Brain microvascular endothelial cell (primary cell): ENCODE data around the gene UCN2.

Experiments
- DNase-seq: peaks from one replicate; pipeline ENCODE4 v3.0.0-alpha.2; 2020
- H3K27ac ChIP-seq: fragments of 250-450 bp; sonication (Bioruptor Pico); 2 replicates; pipeline ENCODE4 v1.5.1; 2020; ENCODE audit warnings: mild to moderate bottlenecking, moderate library complexity
- H3K27me3 ChIP-seq: fragments of 250-450 bp; sonication (Bioruptor Pico); replicated peaks from 2 replicates; pipeline ENCODE4 v1.5.1; 2020; ENCODE audit warnings: mild to moderate bottlenecking
- H3K36me3 ChIP-seq: fragments of 250-450 bp; sonication (Bioruptor Pico); replicated peaks from 2 replicates; pipeline ENCODE4 v1.5.1; 2020; ENCODE audit warnings: mild to moderate bottlenecking
- H3K4me3 ChIP-seq: 2 replicates; pipeline ENCODE4 v1.5.1; 2011; ENCODE audit warnings: low read depth, mild to moderate bottlenecking, control low read depth, low read length, moderate library complexity
- in situ Hi-C: cut with HindIII; loops from 2 replicates; pipeline ENCODE4 v1.10.0; 2017; ENCODE audit warnings: low sequenced_read_pairs, low pct_ligation_motif_present
- TF ChIP-seq, protein P1 (sequence below): IDR thresholded peaks from 2 replicates; pipeline ENCODE4 v1.5.1; 2011; ENCODE audit warnings: low read depth, mild to moderate bottlenecking, moderate library complexity, low read length, control low read depth, inconsistent platforms; ENCODE audit errors: missing control alignments

Gene UCN2

DNA sequence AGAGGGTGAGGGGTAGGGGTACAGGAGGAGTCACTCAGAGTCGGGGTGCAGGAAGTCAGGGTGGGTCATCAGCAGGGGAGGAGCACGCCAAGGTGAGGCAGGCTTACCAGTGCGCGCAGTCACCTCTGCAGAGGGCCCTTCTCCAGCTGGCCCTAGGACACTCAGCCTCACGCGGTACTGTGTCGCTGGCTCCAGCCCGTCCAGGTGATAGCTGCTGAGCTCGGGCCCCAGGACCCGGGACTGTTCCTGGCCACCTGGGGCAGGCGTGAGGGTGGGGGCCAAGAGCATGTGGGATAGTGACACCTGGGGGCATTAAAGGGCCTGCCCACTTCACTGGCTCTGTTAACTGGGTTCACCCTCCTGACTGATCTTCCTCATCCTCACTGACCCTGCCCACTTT, 24.1 kb upstream of the UCN2 start:
- in situ Hi-C loops, result no loop called here
- H3K27me3 ChIP-seq, result no peaks in the 10 kb centered on the region

DNA sequence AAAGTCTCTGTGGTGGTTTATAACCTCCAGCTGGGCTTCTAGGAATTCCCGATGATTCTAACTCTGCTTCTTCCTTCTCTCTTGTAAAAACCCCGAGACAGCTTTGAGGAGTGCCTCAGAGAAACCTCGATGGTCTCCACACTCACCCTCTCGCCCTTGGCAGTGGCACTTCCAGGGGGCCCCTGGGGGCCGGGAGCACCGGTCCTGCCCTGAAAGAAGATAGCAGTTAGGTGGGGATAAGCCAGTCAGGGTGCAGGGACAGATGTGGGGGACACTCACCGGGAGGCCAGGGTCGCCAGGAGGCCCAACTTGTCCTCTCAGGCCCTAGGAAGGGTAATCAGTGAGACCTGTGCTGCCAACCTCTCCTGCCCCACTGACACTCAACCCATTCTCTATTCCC, 21.8 kb upstream of the UCN2 start:
- no peak overlapping the region for H3K27ac ChIP-seq
- in situ Hi-C loops, result no loop called here
- DNase-seq, result no peak
- TF ChIP-seq, protein P1, sequence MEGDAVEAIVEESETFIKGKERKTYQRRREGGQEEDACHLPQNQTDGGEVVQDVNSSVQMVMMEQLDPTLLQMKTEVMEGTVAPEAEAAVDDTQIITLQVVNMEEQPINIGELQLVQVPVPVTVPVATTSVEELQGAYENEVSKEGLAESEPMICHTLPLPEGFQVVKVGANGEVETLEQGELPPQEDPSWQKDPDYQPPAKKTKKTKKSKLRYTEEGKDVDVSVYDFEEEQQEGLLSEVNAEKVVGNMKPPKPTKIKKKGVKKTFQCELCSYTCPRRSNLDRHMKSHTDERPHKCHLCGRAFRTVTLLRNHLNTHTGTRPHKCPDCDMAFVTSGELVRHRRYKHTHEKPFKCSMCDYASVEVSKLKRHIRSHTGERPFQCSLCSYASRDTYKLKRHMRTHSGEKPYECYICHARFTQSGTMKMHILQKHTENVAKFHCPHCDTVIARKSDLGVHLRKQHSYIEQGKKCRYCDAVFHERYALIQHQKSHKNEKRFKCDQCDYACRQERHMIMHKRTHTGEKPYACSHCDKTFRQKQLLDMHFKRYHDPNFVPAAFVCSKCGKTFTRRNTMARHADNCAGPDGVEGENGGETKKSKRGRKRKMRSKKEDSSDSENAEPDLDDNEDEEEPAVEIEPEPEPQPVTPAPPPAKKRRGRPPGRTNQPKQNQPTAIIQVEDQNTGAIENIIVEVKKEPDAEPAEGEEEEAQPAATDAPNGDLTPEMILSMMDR, result no peak
- peaks cover 2% of the 10 kb centered on the region for H3K36me3 ChIP-seq
- no peaks in the 10 kb centered on the region for H3K27me3 ChIP-seq
- no peak overlapping the region for H3K4me3 ChIP-seq

More for the DNA sequence above, 24.1 kb upstream of the UCN2 start:
- TF ChIP-seq, protein P1, result no peak
- Histone ChIP-seq H3K4me3 (no peak overlapping the region), H3K27ac (no peak overlapping the region), H3K36me3 (peaks cover 1% of the 10 kb centered on the region)
- no peak for DNase-seq

DNA sequence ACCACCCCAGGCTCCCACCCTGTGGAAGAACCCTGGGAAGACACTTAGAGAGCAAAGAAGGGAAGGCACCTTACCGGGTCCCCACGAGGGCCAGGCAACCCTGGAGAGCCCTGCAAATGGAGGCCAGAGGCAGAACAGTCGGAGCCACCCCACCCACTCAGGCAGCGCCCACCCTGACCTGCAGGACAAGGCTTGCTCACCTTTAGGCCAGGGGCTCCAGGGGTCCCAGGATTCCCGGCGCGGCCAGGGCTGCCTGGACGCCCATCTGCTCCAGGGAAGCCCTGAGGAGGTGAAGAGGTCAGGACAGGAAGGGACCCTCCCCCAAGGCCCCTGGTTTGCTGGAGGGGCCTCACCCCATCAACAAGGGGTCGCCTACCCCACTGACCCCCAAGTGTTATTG, 21.3 kb upstream of the UCN2 start:
- Histone ChIP-seq H3K36me3 (peaks cover 2% of the 10 kb centered on the region), H3K4me3 (no peak overlapping the region), H3K27ac (no peak overlapping the region), H3K27me3 (no peaks in the 10 kb centered on the region)
- in situ Hi-C loops, result no loop called here
- no peak for DNase-seq
- TF ChIP-seq, protein P1, result no peak

DNA sequence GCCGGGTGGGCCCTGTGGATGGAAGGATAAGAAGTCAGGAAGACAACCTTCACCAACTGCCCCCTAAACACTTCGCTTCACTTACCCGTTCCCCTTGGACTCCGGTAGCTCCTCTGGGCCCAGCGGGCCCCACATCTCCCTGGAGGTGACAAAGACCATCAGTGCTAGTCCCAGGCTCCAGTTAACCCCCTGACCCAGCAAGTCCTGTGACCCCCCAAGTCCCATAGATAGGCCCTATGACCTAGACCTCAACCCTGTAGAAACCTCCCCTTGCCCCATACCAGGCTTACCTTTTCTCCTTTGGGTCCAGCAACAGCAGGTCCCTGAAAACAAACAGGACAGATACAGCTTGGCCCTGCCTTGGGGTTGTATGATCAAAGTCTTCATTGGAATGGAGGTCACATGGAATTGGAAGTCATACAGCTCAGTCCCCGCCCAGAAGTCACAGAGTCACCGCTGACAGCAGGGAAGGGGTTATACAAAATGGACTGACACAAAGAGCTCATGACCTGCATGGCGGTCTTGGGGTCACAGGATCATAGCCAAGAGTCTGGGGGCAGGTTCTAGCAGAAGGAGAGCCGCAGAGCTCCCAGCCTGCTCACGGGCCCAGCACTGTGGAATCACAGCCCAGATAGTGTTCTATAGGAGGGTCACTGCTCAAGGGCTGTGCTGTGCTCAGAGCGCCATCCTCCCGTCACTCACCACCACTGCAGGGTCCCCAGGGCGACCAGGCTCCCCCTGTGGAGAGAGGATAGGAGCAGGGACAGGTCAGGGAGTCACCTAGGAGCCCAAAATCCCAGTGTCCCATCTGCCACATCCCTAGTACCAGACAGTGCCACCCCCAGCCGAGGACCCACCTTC, 18.3 kb upstream of the UCN2 start:
- no peaks in the 10 kb centered on the region for H3K27me3 ChIP-seq
- DNase-seq, result no peak
- no peak overlapping the region for H3K27ac ChIP-seq
- no peak overlapping the region for H3K4me3 ChIP-seq
- H3K36me3 ChIP-seq, result peaks cover 9% of the 10 kb centered on the region
- in situ Hi-C loops, result no loop called here
- TF ChIP-seq, protein P1, result no peak

DNA sequence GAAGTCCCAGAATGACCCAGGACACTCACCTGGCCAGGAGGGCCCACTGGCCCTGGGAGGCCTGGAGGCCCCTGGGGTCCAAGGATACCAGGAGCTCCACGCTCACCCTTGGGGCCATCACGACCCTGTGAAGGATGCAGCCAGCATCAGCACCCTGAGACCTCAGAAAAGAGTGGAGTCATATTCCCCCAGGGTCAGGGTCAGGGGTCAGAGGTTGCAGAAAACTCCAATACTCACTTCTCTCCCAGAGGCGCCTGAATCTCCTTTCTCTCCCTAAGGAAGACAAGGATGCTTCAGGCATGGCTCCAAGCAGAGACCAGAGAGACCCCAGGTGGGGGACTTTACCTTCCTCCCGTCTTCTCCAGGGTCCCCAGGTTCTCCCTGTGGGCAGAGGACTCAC, 13.1 kb upstream of the UCN2 start:
- Histone ChIP-seq H3K27me3 (no peaks in the 10 kb centered on the region), H3K27ac (no peak overlapping the region), H3K36me3 (peaks cover 8% of the 10 kb centered on the region), H3K4me3 (no peak overlapping the region)
- in situ Hi-C loops, result no loop called here
- no peak for DNase-seq
- TF ChIP-seq, protein P1, result no peak
